LHCN-M2 (cell line): Measurements from ENCODE around the gene MOSPD3. TPM values are rescaled to one million over a fixed set of nuclear protein-coding genes. Genes with fewer than 3 reads are reported as not detected.
"Not testable (repeated sequence)": the region's sequence is repeated elsewhere in the genome, so short reads cannot be mapped to it uniquely, and the experiment has no call there.

Source experiments
- DNase-seq: peaks from one replicate; pipeline ENCODE4 v3.0.0-alpha.2; 2012; ENCODE audit warnings: low read depth
- total RNA-seq: library from RNA; depleted of rRNA; stranded (reverse); fragments of >200 nt; gene quantifications from 2 replicates; pipeline ENCODE4 v1.2.3, GENCODE V29; 2014

Gene MOSPD3
- total RNA-seq, 1 experiment from 2014 or later = 15.8 TPM

GRCh38 chr7:100623951-100624824 lies 11.8 kb downstream of the MOSPD3 start:
- DNase-seq = no peak

GRCh38 chr7:100626055-100626454 lies 13.7 kb downstream of the MOSPD3 start:
- DNase-seq = no peak

- DNase-seq = peak; percentile 36
Observed at GRCh38 chr7:100626530-100627237, 14.3 kb downstream of the MOSPD3 start.

- DNase-seq = no peak
Observed at GRCh38 chr7:100627238-100627549, 14.9 kb downstream of the MOSPD3 start.

- no peak for DNase-seq
Observed at GRCh38 chr7:100629117-100629716, 16.9 kb downstream of the MOSPD3 start.

- no peak for DNase-seq
Observed at GRCh38 chr7:100630066-100630465, 17.7 kb downstream of the MOSPD3 start.

- DNase-seq = no peak
Observed at GRCh38 chr7:100632951-100633717, 20.8 kb downstream of the MOSPD3 start.

- no peak for DNase-seq
Observed at GRCh38 chr7:100639995-100640516, 27.7 kb downstream of the MOSPD3 start.

- no peak for DNase-seq
Observed at GRCh38 chr7:100640517-100641440, 28.4 kb downstream of the MOSPD3 start.

GRCh38 chr7:100641463-100641859 lies 29.1 kb downstream of the MOSPD3 start, which contains the start of gene TFR2:
Gene TFR2, minus strand, starts transcription at chr7:100641552. Its CDS starts 43 bp downstream, at chr7:100641509.
- DNase-seq = no peak

GRCh38 chr7:100641860-100642533 lies 29.7 kb downstream of the MOSPD3 start:
- no peak for DNase-seq

- DNase-seq = no peak
Observed at GRCh38 chr7:100642534-100642907, 30.2 kb downstream of the MOSPD3 start.

- DNase-seq = no peak
Observed at GRCh38 chr7:100649826-100650565, 37.7 kb downstream of the MOSPD3 start.

GRCh38 chr7:100654908-100655831 lies 42.8 kb downstream of the MOSPD3 start:
- no peak for DNase-seq

GRCh38 chr7:100655908-100656674 lies 43.8 kb downstream of the MOSPD3 start, which contains the start of gene ACTL6B:
Gene ACTL6B, minus strand, starts transcription at chr7:100656448. Its CDS starts 94 bp downstream, at chr7:100656354.
- peak; percentile 30 for DNase-seq

- not testable (repeated sequence) for DNase-seq
Observed at GRCh38 chr7:100662194-100662776, 49.9 kb downstream of the MOSPD3 start.
